HG02588 (cell line): ENCODE data around the gene RNF157.

Source experiments
- ATAC-seq: cut with Tn5 transposase; IDR thresholded peaks from one replicate; pipeline ENCODE4 v1.9.1; 2021; ENCODE audit warnings: mild to moderate bottlenecking, moderate library complexity; ENCODE audit not compliant: unreplicated experiment

Gene RNF157

GRCh38 chr17:76163919-76164318 is 76.4 kb downstream of the RNF157 start:
- no peak for ATAC-seq

DNA sequence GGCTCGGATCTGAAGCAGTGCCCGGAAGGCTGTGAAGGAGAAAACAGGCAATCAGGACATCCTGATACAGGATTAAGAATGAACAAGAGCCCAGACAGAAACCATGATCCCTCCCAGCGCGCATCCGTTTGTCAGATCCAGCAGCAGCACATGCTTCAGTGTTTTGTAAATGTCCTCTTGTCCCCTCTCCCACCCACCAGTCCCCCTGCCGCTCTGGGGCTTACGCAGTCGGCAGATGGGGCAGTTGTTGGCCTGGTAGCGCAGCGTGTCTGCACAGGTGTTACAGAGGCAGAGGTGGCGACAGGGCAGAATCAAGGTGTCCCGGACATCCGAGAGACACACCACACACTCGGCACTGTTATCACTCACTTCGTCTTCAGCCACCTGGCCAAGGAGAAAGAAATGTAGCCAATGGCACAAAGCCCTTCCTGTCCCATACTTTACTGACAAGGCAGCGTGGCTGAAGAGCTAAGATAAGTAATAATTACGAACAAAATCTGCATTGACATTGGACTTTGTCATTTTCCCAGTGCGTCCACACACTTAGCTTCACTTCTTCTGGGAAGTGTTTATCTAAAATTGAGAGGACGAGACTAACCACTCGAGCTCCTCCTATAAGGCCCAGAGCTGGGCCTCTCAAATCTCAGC is 78.5 kb downstream of the RNF157 start:
- no peak for ATAC-seq

DNA sequence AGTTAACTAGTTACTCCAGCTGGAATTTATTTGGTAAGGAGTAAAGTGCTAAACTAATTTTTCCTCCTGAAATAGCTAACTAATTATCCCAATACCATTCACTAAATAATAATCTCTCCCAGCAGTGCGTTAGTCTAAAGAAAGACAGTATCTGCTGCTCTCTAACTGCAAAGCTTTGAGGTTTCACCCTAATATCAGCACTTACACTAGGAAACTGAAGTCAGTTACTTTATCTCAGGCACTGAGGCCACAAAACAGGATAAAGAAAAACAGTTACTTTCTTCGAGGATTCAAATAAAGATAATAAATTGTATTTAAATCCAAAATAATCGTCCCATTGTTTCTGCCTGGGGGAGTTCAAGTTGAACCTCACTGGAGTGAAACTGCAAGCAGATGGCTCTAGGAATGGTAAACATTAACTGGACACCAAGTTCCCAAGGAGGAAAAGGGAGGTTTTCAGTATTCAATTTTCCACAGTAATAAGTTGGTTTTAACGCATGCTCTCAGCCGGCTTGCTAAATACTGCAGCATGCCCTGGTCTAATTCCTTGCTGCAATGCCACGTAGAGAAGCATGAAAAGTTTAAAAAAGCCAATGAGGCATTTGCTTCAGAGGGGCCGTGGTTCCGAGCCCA is 79.3 kb downstream of the RNF157 start:
- no peak for ATAC-seq

GRCh38 chr17:76159157-76159556 is 81.1 kb downstream of the RNF157 start:
- no peak for ATAC-seq

DNA sequence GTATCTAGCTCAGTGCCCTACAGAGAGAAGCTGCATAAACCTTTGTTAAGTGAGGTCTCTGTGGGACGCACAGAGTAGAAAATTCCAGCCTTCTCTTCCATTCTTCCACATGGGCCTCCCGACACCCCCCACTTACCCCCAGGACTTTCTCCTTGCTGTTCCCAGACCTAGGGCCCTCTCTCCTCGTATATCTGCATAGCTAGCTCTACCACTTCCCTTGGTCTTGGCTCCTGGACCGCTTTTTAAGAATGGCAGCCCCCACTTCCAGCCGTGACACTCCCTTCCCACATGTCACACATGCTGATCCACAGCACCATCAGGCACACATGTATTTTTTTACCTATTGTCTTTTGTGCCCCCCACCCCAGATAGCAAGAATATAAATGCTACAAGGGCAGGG is 82.5 kb downstream of the RNF157 start:
- no peak for ATAC-seq

DNA sequence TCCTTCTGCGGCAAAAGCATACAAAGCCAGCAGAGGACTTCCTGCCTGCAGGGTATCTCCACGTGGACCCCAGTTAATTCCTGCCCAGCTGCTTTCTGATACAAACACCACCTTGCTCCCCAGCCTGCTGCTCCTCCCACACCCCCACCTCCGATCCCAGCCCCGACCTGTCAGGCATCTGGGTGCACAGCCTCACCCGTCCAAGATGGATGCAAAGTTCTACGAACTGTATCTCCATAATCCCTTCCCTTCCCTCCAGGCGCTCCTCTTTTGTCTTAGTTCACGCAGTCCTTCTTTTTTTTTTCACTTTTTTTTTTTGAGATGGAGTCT is 83.7 kb downstream of the RNF157 start:
- ATAC-seq = no peak

GRCh38 chr17:76155988-76156661 is 84.2 kb downstream of the RNF157 start:
- ATAC-seq = no peak

DNA sequence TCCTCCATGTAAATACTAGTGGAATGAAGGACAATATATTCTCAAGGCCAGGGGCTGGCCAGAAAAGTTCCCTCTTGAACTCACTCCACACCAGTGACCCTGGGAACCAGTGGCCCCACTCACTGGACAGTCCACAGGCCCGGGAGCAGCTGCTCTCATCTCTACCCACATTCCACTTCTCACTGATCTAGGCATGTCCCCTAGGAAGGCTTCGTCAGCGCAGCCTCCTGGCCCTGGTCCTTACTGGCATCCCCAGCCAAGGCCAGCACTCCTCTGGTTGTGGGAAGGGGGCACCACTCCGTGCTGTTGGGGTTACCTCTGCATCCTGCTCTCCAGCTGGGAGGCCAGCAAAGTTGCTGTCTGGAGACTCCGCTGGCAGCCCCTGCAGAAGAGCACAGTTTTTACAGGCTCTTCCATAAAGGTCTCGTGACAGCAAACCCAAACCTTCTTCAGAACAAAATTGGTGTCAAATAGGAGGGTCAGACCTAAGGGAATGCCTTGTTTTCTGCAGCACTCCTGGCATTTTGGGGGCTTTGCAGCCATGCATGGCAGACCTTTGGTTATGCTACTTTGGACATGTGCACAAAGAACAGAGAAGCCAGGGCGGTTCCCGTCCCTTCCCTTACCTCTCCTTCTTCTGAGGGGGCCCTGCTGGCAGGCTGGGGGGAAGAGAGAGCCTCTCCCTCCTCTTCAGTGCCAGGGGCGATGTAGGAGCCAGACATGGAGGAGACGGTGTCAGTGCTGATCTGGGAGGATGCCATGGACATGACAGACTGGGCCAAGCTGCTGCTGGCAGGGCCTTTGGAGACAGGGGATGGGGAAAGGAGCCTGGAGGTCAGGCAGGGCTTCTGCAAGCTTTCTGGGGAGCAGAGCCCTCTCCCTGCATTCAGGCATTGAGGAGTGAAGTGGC is 85.1 kb downstream of the RNF157 start:
- ATAC-seq = no peak

- no peak for ATAC-seq
Observed at GRCh38 chr17:76154292-76154691, 86.0 kb downstream of the RNF157 start.

- no peak for ATAC-seq
Observed at GRCh38 chr17:76153640-76154039, 86.7 kb downstream of the RNF157 start.

- ATAC-seq = no peak
Observed at GRCh38 chr17:76153202-76153601, 87.1 kb downstream of the RNF157 start.

DNA sequence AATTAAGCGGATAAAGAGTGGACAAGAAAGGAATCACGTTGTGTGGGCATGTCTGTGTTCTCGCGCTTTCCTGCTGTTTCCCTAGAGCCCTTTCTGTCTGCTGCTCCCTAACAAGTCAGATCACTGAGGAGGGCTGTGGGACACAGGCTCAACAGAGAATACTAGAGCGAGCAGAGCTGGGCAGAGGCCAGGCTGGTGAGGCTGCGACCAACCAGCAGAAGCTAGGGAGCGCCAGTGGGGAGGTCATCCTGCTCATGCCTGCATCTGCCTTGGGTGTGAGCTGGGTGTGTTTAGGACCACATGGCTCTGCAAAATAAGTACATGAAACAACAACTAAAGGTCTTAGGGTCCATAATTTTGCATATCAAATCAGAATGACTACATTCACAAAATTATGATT is 87.7 kb downstream of the RNF157 start:
- ATAC-seq = no peak

- ATAC-seq = no peak
Observed at GRCh38 chr17:76151896-76152454, 88.3 kb downstream of the RNF157 start.

DNA sequence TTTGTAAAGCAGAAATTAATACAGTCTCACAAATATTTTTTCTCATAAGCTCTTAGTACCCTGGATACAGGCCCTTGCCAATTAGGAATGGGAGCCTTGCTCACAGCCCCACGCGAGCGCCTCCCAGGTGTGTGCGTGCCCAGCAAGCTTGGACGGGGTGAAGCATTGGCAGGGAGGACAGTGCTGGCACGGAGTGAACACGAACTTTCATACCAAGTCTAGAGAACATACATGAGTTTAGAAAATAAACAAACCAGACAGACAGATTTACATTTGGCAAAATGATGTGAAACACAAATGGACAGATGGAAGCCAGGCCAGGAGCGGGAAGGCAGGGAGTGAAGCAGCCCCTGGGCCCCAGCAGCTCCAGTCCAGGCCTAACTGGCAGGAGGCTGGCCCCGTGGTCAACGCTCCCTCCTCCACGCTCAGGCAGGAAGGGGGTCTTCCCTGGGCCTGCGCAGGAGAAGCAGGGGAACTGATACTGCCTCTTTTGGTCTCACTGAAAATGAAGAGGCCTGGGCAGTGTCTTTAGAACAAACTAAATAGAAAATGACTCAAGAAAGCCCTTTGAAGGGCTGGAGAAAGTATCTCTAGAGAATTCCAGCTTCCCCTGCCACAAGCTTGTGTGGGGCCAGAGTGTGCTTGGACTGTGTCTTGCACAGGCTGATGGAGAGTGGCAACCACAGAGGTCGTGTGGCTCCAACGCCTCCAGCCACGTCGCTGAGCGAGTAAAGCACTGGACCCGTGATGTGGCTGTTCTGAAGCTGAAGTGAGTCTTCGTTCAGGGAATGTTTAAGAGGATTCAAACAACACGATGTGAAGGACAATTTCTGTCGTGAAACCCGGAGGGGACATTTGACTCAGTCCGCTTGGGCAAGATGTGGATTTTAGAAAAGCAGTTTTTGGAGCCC is 89.3 kb downstream of the RNF157 start:
- ATAC-seq = no peak

DNA sequence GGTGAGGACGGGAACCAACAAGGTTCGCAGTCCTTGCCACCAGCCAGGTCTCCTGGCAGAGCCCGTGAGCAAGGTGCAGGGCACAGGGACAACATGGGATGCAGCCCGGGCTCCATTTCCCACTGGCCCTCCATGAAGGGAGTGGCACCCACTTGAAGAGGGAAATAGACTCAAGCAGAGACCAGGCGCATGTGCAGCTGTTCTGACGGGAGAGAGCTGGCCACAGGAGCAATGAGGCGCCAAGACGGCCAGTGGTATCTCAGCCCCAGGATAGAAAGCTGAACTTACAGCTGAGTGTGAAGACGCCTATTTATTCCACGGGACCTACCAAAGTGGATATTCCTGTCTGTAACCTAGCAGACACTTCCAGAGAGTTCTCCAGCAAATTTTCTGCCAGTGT is 91.1 kb downstream of the RNF157 start:
- ATAC-seq = no peak

DNA sequence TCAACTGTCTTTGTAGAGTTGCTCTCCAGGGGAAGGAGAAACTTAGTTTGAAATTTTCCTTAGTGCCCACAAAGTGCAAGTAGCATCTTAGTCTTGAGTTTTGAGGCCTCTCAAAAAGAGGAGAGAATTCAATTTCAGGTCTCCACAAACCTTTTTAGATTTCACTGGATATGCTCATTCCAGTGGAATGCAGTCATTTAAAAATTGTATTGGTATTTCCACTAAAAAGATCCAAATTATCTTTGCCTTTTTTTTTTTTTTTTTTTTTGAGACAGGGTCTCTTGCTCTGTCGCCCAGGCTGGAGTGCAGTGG is 92.3 kb downstream of the RNF157 start:
- no peak for ATAC-seq

DNA sequence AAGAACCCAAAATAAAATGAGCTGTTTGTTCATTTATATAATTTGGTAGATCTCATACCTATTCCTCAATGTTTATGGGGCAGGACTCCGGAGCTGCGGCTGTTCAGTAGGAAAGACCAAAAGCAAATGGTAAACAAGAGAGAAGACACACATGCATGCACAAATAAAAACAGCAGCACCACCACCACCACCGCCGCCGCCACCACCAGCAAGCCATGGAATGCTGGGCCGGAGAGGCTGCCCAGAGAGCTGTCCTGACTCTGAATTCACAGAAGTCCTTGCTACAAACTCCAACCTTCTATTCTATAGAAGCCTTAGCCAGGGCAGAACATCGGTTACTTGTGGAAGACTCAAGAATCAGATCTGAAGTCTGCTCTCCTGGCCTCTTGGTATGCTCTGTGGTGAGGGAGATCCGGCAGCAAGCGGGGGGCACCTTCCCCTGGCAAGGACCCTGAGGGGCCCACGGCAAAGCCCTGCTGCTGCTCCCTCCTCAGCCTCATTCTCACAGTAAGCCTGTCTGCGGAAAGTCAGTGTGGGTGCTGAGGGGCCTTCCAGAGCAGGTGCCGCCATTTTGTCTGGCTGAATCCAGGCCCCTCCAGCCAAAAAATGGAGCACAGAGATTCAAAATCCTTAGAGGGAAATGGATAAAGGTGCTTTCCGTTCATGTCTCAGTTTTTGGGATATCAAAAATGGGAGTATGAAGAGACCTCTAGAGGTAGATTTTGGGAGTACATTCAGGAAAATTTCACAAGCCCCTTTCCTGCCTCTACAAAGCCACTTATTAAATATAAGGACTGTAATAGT is 92.9 kb downstream of the RNF157 start:
- no peak for ATAC-seq

GRCh38 chr17:76146053-76146851 is 94.0 kb downstream of the RNF157 start:
- no peak for ATAC-seq
